Neural crest cell (in vitro differentiated cells): ENCODE data around the gene ARL4A. TPM values are rescaled to one million over a fixed set of nuclear protein-coding genes. Genes with fewer than 3 reads are reported as not detected.
"Not testable (repeated sequence)": the region's sequence is repeated elsewhere in the genome, so short reads cannot be mapped to it uniquely, and the experiment has no call there.

Source experiments
- DNase-seq: peaks from one replicate; pipeline ENCODE4 v3.0.0; 2021; ENCODE audit warnings: low read depth, mixed read lengths, low spot score
- H3K27ac Mint-ChIP-seq: one replicate; pipeline ENCODE4 v1.8.0; 2021; ENCODE audit warnings: mild to moderate bottlenecking, mixed read lengths; ENCODE audit not compliant: unreplicated experiment
- H3K27me3 Mint-ChIP-seq: 2 replicates; pipeline ENCODE4 v1.8.0; 2021; ENCODE audit warnings: low read depth, mild to moderate bottlenecking, mixed read lengths
- H3K36me3 Mint-ChIP-seq: 2 replicates; pipeline ENCODE4 v1.8.0; 2021; ENCODE audit warnings: low read depth, mild to moderate bottlenecking, mixed read lengths
- H3K4me1 Mint-ChIP-seq: 2 replicates; pipeline ENCODE4 v1.8.0; 2021; ENCODE audit warnings: mixed read lengths
- H3K4me3 Mint-ChIP-seq: one replicate; pipeline ENCODE4 v1.8.0; 2021; ENCODE audit warnings: mild to moderate bottlenecking, mixed read lengths
- H3K9me3 Mint-ChIP-seq: 2 replicates; pipeline ENCODE4 v1.8.0; 2021; ENCODE audit warnings: mixed read lengths
- total RNA-seq: library from RNA; stranded (reverse); gene quantifications from 2 replicates; pipeline ENCODE4 v1.2.1, GENCODE V29; 2021
- TF ChIP-seq, protein P1 (sequence below): fragments of 200-600 bp; sonication (generic); conservative IDR thresholded peaks from 2 replicates; pipeline ENCODE4 v1.5.0; 2021; ENCODE audit warnings: antibody characterized with exemption, mild to moderate bottlenecking

ARL4A gene
- total RNA-seq, 1 donor from 2014 or later, result 71.1 TPM

GRCh38 chr7:12641196-12641595, 46.2 kb upstream of the ARL4A start:
- Mint-ChIP-seq H3K27me3 (no peaks in the 10 kb centered on the region), H3K36me3 (no peaks in the 10 kb centered on the region), H3K4me3 (no peak overlapping the region), H3K9me3 (no peaks in the 10 kb centered on the region), H3K27ac (no peak overlapping the region), H3K4me1 (peaks cover 4% of the 10 kb centered on the region)
- no peak for DNase-seq
- TF ChIP-seq, protein P1, sequence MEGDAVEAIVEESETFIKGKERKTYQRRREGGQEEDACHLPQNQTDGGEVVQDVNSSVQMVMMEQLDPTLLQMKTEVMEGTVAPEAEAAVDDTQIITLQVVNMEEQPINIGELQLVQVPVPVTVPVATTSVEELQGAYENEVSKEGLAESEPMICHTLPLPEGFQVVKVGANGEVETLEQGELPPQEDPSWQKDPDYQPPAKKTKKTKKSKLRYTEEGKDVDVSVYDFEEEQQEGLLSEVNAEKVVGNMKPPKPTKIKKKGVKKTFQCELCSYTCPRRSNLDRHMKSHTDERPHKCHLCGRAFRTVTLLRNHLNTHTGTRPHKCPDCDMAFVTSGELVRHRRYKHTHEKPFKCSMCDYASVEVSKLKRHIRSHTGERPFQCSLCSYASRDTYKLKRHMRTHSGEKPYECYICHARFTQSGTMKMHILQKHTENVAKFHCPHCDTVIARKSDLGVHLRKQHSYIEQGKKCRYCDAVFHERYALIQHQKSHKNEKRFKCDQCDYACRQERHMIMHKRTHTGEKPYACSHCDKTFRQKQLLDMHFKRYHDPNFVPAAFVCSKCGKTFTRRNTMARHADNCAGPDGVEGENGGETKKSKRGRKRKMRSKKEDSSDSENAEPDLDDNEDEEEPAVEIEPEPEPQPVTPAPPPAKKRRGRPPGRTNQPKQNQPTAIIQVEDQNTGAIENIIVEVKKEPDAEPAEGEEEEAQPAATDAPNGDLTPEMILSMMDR, result no peak

DNA sequence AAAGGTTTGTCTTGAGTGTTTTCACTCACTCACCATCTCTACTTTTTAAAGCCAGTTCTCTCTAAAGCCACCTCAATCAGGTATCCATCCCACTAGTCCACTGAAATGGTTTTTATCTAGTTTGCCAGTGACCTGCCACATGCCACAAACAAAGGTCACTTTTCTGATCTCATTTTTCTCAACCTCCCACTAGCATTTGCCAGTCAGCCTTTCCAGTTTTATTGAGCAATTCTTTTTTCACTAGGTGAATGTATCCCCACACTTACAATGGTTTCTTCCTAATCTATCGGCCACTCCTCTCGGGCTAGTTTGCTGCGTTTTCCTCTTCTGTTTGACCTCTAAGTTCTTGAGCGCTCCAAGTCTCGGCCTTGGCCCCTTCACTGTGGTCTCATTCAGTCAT, 44.9 kb upstream of the ARL4A start:
- Mint-ChIP-seq H3K9me3 (no peaks in the 10 kb centered on the region), H3K27ac (no peak overlapping the region), H3K4me3 (no peak overlapping the region), H3K36me3 (no peaks in the 10 kb centered on the region), H3K27me3 (no peaks in the 10 kb centered on the region), H3K4me1 (peaks cover 4% of the 10 kb centered on the region)
- TF ChIP-seq, protein P1, result no peak
- no peak for DNase-seq

DNA sequence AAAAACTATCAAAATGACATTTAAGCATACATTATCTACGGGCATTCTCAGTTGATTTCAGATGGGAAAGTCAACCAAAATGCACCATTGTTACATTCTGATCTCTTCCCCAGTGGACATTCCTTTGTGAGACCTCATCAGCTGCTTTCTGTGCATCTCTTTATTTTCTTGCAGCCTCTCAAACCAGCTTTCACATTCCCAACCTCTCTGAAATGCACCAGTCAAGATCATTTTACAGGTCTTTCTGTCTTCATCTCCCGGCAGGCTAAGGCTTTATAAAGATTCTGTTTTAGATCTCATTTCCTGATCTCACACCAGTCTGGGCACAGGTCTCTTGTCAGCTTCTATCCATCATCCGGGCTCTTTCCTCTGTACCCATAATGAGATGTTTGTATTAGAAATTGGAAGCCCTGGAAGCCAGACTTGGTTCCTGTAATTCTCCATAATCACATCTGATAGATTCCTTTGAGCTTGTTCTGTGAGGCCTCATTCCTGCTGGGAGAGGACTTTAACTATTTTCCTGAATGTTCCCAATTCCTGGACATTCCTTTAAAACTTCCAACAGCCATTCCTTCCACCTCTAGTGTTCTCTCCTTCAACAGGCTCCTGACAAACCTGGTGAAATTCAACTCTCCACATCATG, 44.3 kb upstream of the ARL4A start:
- Mint-ChIP-seq H3K27ac (no peak overlapping the region), H3K4me1 (peaks cover 4% of the 10 kb centered on the region), H3K9me3 (no peaks in the 10 kb centered on the region), H3K27me3 (no peaks in the 10 kb centered on the region), H3K36me3 (no peaks in the 10 kb centered on the region), H3K4me3 (no peak overlapping the region)
- no peak for DNase-seq
- TF ChIP-seq, protein P1, result no peak

- Mint-ChIP-seq H3K4me1 (peaks cover 4% of the 10 kb centered on the region), H3K36me3 (no peaks in the 10 kb centered on the region), H3K27me3 (no peaks in the 10 kb centered on the region), H3K4me3 (no peak overlapping the region), H3K27ac (no peak overlapping the region), H3K9me3 (no peaks in the 10 kb centered on the region)
- TF ChIP-seq, protein P1, result no peak
- DNase-seq, result no peak
Observed at GRCh38 chr7:12643644-12644043, 43.8 kb upstream of the ARL4A start.

- not testable (repeated sequence) for H3K27ac Mint-ChIP-seq, DNase-seq, H3K27me3 Mint-ChIP-seq, H3K4me3 Mint-ChIP-seq, H3K4me1 Mint-ChIP-seq, H3K9me3 Mint-ChIP-seq, H3K36me3 Mint-ChIP-seq
Observed at GRCh38 chr7:12645212-12645611, 42.2 kb upstream of the ARL4A start.

DNA sequence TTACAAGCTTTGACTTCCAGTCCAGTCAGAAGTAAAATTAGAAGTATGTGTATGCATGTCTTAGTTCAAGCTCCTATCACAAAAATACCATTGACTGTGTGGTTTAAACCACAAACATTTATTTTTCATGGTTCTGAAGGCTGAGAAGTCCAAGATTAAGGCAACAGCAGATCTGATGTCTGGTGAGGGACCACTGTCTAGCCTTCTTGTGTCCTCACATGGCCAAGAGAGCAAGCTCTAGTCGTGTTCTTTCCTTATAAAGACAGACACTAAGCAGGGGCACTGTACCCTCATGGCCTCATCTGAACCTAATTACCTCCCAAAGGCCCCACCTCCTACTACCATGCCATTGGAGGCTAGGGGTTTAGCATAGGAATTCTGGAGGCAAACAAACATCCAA, 41.3 kb upstream of the ARL4A start:
- H3K4me1 Mint-ChIP-seq, result no peaks in the 10 kb centered on the region
- TF ChIP-seq, protein P1, result no peak
- no peaks in the 10 kb centered on the region for H3K9me3 Mint-ChIP-seq
- H3K36me3 Mint-ChIP-seq, result no peaks in the 10 kb centered on the region
- H3K4me3 Mint-ChIP-seq, result no peak overlapping the region
- H3K27ac Mint-ChIP-seq, result no peak overlapping the region
- H3K27me3 Mint-ChIP-seq, result no peaks in the 10 kb centered on the region
- no peak for DNase-seq
